GM12878 (cell line): ENCODE data around the gene NFATC1. TPM values are rescaled to one million over a fixed set of nuclear protein-coding genes. Genes with fewer than 3 reads are reported as not detected.

Experiments used
- ATAC-seq: fragments of 200-7000 bp; cut with Tn5 transposase; 3 replicates; pipeline ENCODE4 v1.9.1; 2020; ENCODE audit warnings: mild to moderate bottlenecking, moderate library complexity
- BruUV-seq: library from RNA; stranded (reverse); fragments of 400-500 nt; replicated peaks from 2 replicates; lab custom pipeline; 2021; lab: Mats Ljungman, UMichigan
- CTCF ChIA-PET: fragments of 300-600 bp; sonication (Branson Sonifier 250); formaldehyde crosslinking; extraction: SDS; loops from one replicate; lab custom pipeline; 2021; ENCODE audit warnings: inconsistent platforms; lab: Yijun Ruan, JAX
- POLR2A ChIA-PET: fragments of 350-600 bp; formaldehyde crosslinking; extraction: SDS; loops from one replicate; lab custom pipeline; 2021; ENCODE audit warnings: inconsistent platforms; lab: Charles Lee
- RAD21 ChIA-PET: fragments of 300-600 bp; sonication (Branson Sonifier 250); formaldehyde crosslinking; loops from one replicate; lab custom pipeline; 2023; ENCODE audit warnings: antibody characterized with exemption; ENCODE audit not compliant: unreplicated experiment; lab: Charles Lee
- SMC1A ChIA-PET: fragments of 300-600 bp; sonication (Branson Sonifier 250); formaldehyde crosslinking; loops from one replicate; lab custom pipeline; 2023; ENCODE audit not compliant: unreplicated experiment, uncharacterized antibody; lab: Charles Lee
- DNase-seq: peaks from one replicate; pipeline ENCODE4 v3.0.0-alpha.2; 2011; ENCODE audit warnings: low read depth, low spot score
- FAIRE-seq: peaks from 3 replicates; lab custom pipeline; 2011; peaks lifted over from hg19 to GRCh38; lab: Jason Lieb, UNC
- H2AFZ ChIP-seq: 2 replicates; pipeline ENCODE4 v1.6.0; 2011; ENCODE audit warnings: low read depth, low read length, control low read depth; ENCODE audit not compliant: control insufficient read depth
- H3K27ac ChIP-seq: 2 replicates; pipeline ENCODE4 v1.5.1; 2011; ENCODE audit warnings: control low read depth; ENCODE audit not compliant: control insufficient read depth, insufficient read depth
- H3K27me3 ChIP-seq, 2 experiments: replicated peaks in 1 of 2; 2 replicates each; pipeline versions ENCODE4 v1.6.0 to v1.6.1; 2011; ENCODE audit warnings: low read length in 1 of 2; ENCODE audit not compliant: control insufficient read depth in 2 of 2, insufficient read depth in 2 of 2
- H3K36me3 ChIP-seq, 2 experiments: 2 replicates each; pipeline ENCODE4 v1.5.1; 2011; ENCODE audit warnings: low read length in 1 of 2; ENCODE audit not compliant: control insufficient read depth in 2 of 2, insufficient read depth in 2 of 2
- H3K4me1 ChIP-seq: 2 replicates; pipeline ENCODE4 v1.6.1; 2011; ENCODE audit warnings: mild to moderate bottlenecking, low read length, moderate library complexity, mixed read lengths; ENCODE audit not compliant: control insufficient read depth, insufficient read depth
- H3K4me2 ChIP-seq: 2 replicates; pipeline ENCODE4 v1.6.0; 2011; ENCODE audit warnings: control low read depth; ENCODE audit not compliant: control insufficient read depth, insufficient read depth
- H3K4me3 ChIP-seq: fragments of 200-600 bp; sonication (generic); 2 replicates; pipeline ENCODE4 v1.5.1; 2016
- H3K79me2 ChIP-seq: 2 replicates; pipeline ENCODE4 v1.6.0; 2011; ENCODE audit warnings: low read length; ENCODE audit not compliant: control insufficient read depth, insufficient read depth
- H3K9ac ChIP-seq: 2 replicates; pipeline ENCODE4 v1.8.0; 2011; ENCODE audit warnings: low read length, control low read depth, mixed read lengths; ENCODE audit not compliant: control insufficient read depth, insufficient read depth
- H3K9me3 ChIP-seq: replicated peaks from 3 replicates; pipeline ENCODE4 v1.5.1; 2011; ENCODE audit warnings: mild to moderate bottlenecking, low read length; ENCODE audit not compliant: control insufficient read depth, insufficient read depth
- H4K20me1 ChIP-seq: 2 replicates; pipeline ENCODE4 v1.6.0; 2011; ENCODE audit not compliant: control insufficient read depth, insufficient read depth
- ESRRA ChIP-seq: IDR thresholded peaks from 2 replicates; pipeline ENCODE4 v1.6.1; 2012; ENCODE audit warnings: mild to moderate bottlenecking, low read length, improper control_type of control experiment
- HDAC6 ChIP-seq: fragments of 200-600 bp; sonication (generic); IDR thresholded peaks from one replicate; pipeline ENCODE4 v1.8.0; 2017; ENCODE audit warnings: antibody characterized with exemption; ENCODE audit not compliant: unreplicated experiment
- MTA2 ChIP-seq: fragments of 450-650 bp; IDR thresholded peaks from 2 replicates; pipeline ENCODE4 v1.6.1; 2016; ENCODE audit warnings: low read depth, mild to moderate bottlenecking, moderate library complexity
- RUNX3 ChIP-seq: IDR thresholded peaks from 2 replicates; pipeline ENCODE4 v1.6.1; 2012; ENCODE audit warnings: low read length, inconsistent platforms
- SPI1 ChIP-seq: IDR thresholded peaks from 2 replicates; pipeline ENCODE4 v1.6.1; 2011; ENCODE audit warnings: low read depth, mild to moderate bottlenecking, low read length, moderate library complexity, borderline replicate concordance; ENCODE audit not compliant: insufficient read depth
- TAF1 ChIP-seq: IDR thresholded peaks from 2 replicates; pipeline ENCODE4 v1.6.1; 2011; ENCODE audit warnings: mild to moderate bottlenecking, low read depth, low read length, borderline replicate concordance
- TARDBP ChIP-seq: IDR thresholded peaks from 2 replicates; pipeline ENCODE4 v1.6.1; 2016; ENCODE audit warnings: borderline replicate concordance
- TCF7 ChIP-seq: IDR thresholded peaks from 2 replicates; pipeline ENCODE4 v1.6.1; 2014; ENCODE audit warnings: antibody characterized with exemption, borderline replicate concordance
- WGBS: methylation state at CpG from one replicate; pipeline ENCODE4 v1.1.6; 2016; ENCODE audit warnings: low lambda C conversion rate; ENCODE audit not compliant: insufficient replicate concordance, insufficient coverage; ENCODE audit errors: missing lambda C conversion rate; 5-methylcytosine and 5-hydroxymethylcytosine counted together
- in situ Hi-C: fragments of 300-500 bp; cut with MboI; formaldehyde crosslinking; loops from 9 replicates; pipeline ENCODE4 v1.14.3; 2018; ENCODE audit warnings: mixed read lengths
- intact Hi-C: fragments of 100-400 bp; cut with micrococcal nuclease; formaldehyde crosslinking; loops from one replicate; pipeline ENCODE4 v1.14.2; 2022; ENCODE audit not compliant: unreplicated experiment
- polyA plus RNA-seq, 11 experiments: library from polyadenylated mRNA; depleted of rRNA in 4 of 11; unstranded in 6 of 11; stranded (reverse) in 5 of 11; fragments of >200 nt; fragmentation: Nextera tagmentation in 4 of 11; fragmentation: Illumina TruSeq in 1 of 11; extraction: Ambion mirVana in 4 of 11; extraction: Trizol in 1 of 11; gene quantifications; 1 replicate in 1 of 11; 2 replicates in 10 of 11; pipeline versions ENCODE4 v1.2.1 to v1.2.3, GENCODE V29; 2011 to 2016; ENCODE audit warnings: inconsistent platforms in 2 of 11, missing spikeins in 2 of 11, low read depth in 1 of 11
- total RNA-seq, 4 experiments: library from RNA; depleted of rRNA in 3 of 4; stranded (reverse); fragments of >200 nt in 3 of 4; fragmentation: Illumina TruSeq in 1 of 4; extraction: Trizol in 1 of 4; gene quantifications; 2 replicates each; pipeline versions ENCODE4 v1.2.1 to v1.2.3, GENCODE V29; 2013 to 2021
- TF ChIP-seq, protein P1 (sequence below): IDR thresholded peaks from 2 replicates; pipeline ENCODE4 v1.6.1; 2011; ENCODE audit warnings: borderline replicate concordance, low read depth, mild to moderate bottlenecking, moderate library complexity, low read length; ENCODE audit not compliant: insufficient read depth, poor library complexity, severe bottlenecking
- TF ChIP-seq, protein P2 (sequence below): fragments of 450-650 bp; IDR thresholded peaks from 2 replicates; pipeline ENCODE4 v1.6.1; 2017; ENCODE audit warnings: mild to moderate bottlenecking, moderate library complexity
- TF ChIP-seq, protein P3 (sequence below): fragments of 450-650 bp; formaldehyde crosslinking; IDR thresholded peaks from 2 replicates; pipeline ENCODE4 v1.4.0; 2022; ENCODE audit warnings: mild to moderate bottlenecking, moderate library complexity
- TF ChIP-seq, protein P4 (sequence below): IDR thresholded peaks from 2 replicates; pipeline ENCODE4 v1.6.1; 2011; ENCODE audit warnings: low read depth, low read length, improper control_type of control experiment, borderline replicate concordance
- TF ChIP-seq, protein P5 (sequence below): IDR thresholded peaks from 2 replicates; pipeline ENCODE4 v1.6.1; 2011; ENCODE audit warnings: mild to moderate bottlenecking, low read depth, low read length, moderate library complexity; ENCODE audit not compliant: insufficient replicate concordance

NFATC1 gene
- total and polyA plus RNA-seq, 10 of the 15 experiments (the other 5 are each of a cell fraction or from before 2014, with no cell fraction given), result 0.84 to 20.8 (median 5.1) TPM

DNA sequence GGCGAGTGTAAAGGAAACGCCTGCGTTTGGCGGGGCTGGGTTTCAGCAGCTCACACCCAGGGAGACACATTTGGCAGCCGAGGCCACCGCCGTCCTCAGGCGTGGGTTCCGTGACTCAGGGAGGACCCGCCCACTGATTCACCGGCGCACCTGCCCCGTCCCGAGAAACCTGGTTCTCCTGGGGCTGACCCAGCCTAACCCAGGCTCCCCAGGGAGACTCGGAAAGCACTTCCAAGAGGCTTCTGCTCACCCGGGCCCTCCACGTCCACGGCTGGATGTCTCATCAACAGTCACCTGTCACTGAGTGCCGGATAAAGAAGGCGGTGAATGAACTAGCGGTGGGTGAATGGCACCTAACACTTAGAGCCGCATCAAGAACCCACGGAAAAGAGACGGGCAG lies 157.4 kb downstream of the NFATC1 start:
- POLR2A ChIA-PET, result no interaction called here
- no peak for DNase-seq
- WGBS, result 55% methylated on average over 24 of the region's 24 CpGs
- TF ChIP-seq RUNX3, result no peak
- TF ChIP-seq ESRRA, result no peak
- TF ChIP-seq MTA2, result no peak
- TF ChIP-seq, protein P1, sequence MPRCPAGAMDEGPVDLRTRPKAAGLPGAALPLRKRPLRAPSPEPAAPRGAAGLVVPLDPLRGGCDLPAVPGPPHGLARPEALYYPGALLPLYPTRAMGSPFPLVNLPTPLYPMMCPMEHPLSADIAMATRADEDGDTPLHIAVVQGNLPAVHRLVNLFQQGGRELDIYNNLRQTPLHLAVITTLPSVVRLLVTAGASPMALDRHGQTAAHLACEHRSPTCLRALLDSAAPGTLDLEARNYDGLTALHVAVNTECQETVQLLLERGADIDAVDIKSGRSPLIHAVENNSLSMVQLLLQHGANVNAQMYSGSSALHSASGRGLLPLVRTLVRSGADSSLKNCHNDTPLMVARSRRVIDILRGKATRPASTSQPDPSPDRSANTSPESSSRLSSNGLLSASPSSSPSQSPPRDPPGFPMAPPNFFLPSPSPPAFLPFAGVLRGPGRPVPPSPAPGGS, result no peak
- TF ChIP-seq, protein P2, sequence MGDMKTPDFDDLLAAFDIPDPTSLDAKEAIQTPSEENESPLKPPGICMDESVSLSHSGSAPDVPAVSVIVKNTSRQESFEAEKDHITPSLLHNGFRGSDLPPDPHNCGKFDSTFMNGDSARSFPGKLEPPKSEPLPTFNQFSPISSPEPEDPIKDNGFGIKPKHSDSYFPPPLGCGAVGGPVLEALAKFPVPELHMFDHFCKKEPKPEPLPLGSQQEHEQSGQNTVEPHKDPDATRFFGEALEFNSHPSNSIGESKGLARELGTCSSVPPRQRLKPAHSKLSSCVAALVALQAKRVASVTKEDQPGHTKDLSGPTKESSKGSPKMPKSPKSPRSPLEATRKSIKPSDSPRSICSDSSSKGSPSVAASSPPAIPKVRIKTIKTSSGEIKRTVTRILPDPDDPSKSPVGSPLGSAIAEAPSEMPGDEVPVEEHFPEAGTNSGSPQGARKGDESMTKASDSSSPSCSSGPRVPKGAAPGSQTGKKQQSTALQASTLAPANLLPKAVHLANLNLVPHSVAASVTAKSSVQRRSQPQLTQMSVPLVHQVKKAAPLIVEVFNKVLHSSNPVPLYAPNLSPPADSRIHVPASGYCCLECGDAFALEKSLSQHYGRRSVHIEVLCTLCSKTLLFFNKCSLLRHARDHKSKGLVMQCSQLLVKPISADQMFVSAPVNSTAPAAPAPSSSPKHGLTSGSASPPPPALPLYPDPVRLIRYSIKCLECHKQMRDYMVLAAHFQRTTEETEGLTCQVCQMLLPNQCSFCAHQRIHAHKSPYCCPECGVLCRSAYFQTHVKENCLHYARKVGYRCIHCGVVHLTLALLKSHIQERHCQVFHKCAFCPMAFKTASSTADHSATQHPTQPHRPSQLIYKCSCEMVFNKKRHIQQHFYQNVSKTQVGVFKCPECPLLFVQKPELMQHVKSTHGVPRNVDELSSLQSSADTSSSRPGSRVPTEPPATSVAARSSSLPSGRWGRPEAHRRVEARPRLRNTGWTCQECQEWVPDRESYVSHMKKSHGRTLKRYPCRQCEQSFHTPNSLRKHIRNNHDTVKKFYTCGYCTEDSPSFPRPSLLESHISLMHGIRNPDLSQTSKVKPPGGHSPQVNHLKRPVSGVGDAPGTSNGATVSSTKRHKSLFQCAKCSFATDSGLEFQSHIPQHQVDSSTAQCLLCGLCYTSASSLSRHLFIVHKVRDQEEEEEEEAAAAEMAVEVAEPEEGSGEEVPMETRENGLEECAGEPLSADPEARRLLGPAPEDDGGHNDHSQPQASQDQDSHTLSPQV, result no peak
- TF ChIP-seq, protein P3, sequence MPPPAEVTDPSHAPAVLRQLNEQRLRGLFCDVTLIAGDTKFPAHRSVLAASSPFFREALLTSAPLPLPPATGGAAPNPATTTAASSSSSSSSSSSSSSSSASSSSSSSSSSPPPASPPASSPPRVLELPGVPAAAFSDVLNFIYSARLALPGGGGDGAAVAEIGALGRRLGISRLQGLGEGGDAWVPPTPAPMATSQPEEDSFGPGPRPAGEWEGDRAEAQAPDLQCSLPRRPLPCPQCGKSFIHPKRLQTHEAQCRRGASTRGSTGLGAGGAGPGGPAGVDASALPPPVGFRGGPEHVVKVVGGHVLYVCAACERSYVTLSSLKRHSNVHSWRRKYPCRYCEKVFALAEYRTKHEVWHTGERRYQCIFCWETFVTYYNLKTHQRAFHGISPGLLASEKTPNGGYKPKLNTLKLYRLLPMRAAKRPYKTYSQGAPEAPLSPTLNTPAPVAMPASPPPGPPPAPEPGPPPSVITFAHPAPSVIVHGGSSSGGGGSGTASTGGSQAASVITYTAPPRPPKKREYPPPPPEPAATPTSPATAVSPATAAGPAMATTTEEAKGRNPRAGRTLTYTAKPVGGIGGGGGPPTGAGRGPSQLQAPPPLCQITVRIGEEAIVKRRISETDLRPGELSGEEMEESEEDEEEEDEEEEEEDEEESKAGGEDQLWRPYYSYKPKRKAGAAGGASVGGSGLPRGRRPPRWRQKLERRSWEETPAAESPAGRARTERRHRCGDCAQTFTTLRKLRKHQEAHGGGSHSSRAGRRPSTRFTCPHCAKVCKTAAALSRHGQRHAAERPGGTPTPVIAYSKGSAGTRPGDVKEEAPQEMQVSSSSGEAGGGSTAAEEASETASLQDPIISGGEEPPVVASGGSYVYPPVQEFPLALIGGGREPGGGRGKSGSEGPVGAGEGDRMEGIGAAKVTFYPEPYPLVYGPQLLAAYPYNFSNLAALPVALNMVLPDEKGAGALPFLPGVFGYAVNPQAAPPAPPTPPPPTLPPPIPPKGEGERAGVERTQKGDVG (CRISPR knock-in tag), result no peak
- no peak for TF ChIP-seq TCF7
- no peak for TF ChIP-seq TAF1
- TF ChIP-seq TARDBP, result no peak
- no peak for TF ChIP-seq SPI1
- TF ChIP-seq, protein P4, sequence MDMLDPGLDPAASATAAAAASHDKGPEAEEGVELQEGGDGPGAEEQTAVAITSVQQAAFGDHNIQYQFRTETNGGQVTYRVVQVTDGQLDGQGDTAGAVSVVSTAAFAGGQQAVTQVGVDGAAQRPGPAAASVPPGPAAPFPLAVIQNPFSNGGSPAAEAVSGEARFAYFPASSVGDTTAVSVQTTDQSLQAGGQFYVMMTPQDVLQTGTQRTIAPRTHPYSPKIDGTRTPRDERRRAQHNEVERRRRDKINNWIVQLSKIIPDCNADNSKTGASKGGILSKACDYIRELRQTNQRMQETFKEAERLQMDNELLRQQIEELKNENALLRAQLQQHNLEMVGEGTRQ, result no peak
- no peak for TF ChIP-seq HDAC6
- TF ChIP-seq, protein P5, sequence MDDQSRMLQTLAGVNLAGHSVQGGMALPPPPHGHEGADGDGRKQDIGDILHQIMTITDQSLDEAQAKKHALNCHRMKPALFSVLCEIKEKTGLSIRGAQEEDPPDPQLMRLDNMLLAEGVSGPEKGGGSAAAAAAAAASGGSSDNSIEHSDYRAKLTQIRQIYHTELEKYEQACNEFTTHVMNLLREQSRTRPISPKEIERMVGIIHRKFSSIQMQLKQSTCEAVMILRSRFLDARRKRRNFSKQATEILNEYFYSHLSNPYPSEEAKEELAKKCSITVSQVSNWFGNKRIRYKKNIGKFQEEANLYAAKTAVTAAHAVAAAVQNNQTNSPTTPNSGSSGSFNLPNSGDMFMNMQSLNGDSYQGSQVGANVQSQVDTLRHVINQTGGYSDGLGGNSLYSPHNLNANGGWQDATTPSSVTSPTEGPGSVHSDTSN, result no peak

More for the DNA sequence above, 157.4 kb downstream of the NFATC1 start:
- Histone ChIP-seq H3K27ac (no peak overlapping the region), H3K4me1 (no peaks in the 10 kb centered on the region), H3K9ac (no peak overlapping the region), H3K36me3 (no peaks in the 10 kb centered on the region), H4K20me1 (no peaks in the 10 kb centered on the region), H3K79me2 (no peaks in the 10 kb centered on the region), H3K9me3 (no peaks in the 10 kb centered on the region; the same call in 2 of the 3 replicates), H3K27me3 (no peaks in the 10 kb centered on the region), H2AFZ (no peak overlapping the region), H3K4me3 (no peak overlapping the region), H3K4me2 (no peak overlapping the region)
- RAD21 ChIA-PET, result no interaction called here
- in situ Hi-C loops (no loop called here), intact Hi-C loops (no loop called here)
- BruUV-seq, result no TSS peak
- CTCF ChIA-PET, result no interaction called here
- FAIRE-seq, result no peak
- SMC1A ChIA-PET, result no interaction called here
- ATAC-seq, result no peak
